Vagina (tissue), 2 donors: Measurements from ENCODE around the gene GLMP. TPM values are rescaled to one million over a fixed set of nuclear protein-coding genes. Genes with fewer than 3 reads are reported as not detected.

Experiments used
- DNase-seq, 2 donors: peaks; one replicate each; pipeline ENCODE4 v3.0.0-alpha.2; 2017; ENCODE audit errors: extremely low spot score in 2 of 2
- H3K27ac ChIP-seq: fragments of 200-600 bp; sonication (generic); one replicate; pipeline ENCODE4 v1.5.1; 2019
- H3K27me3 ChIP-seq: fragments of 200-600 bp; sonication (generic); one replicate; pipeline ENCODE4 v1.5.1; 2019
- H3K36me3 ChIP-seq, 2 donors: fragments of 200-600 bp; sonication (generic); one replicate each; pipeline ENCODE4 v1.5.1; 2017 to 2019
- H3K4me1 ChIP-seq: fragments of 200-600 bp; sonication (generic); one replicate; pipeline ENCODE4 v1.5.1; 2019
- H3K4me3 ChIP-seq, 2 donors: fragments of 200-600 bp; sonication (generic); 1 replicate in 1 of 2; 2 replicates in 1 of 2; pipeline ENCODE4 v1.5.1; 2016 to 2019
- H3K9me3 ChIP-seq: fragments of 200-600 bp; sonication (generic); one replicate; pipeline ENCODE4 v1.5.1; 2019
- POLR2A ChIP-seq, 2 donors: fragments of 450-650 bp; IDR thresholded peaks; one replicate each; pipeline ENCODE4 v1.6.1; 2017; ENCODE audit warnings: antibody characterized with exemption in 2 of 2, mild to moderate bottlenecking in 2 of 2, moderate library complexity in 2 of 2
- POLR2AphosphoS5 ChIP-seq, 2 donors: sonication (generic); formaldehyde crosslinking; IDR thresholded peaks; one replicate each; pipeline ENCODE4 v1.9.0; 2017; ENCODE audit warnings: antibody characterized with exemption in 2 of 2, mild to moderate bottlenecking in 2 of 2, low read depth in 1 of 2; ENCODE audit not compliant: insufficient read depth in 1 of 2
- intact Hi-C: fragments of 100-400 bp; cut with DNase I; formaldehyde crosslinking; loops from one replicate; pipeline ENCODE4 v1.15.1; 2023
- total RNA-seq: library from RNA; depleted of rRNA; stranded (reverse); fragments of >200 nt; gene quantifications from one replicate; pipeline ENCODE4 v1.2.3, GENCODE V29; 2016
- TF ChIP-seq, protein P1 (sequence below), 3 experiments: fragments of 450-650 bp in 2 of 3; fragments of 200-600 bp in 1 of 3; sonication (generic) in 1 of 3; IDR thresholded peaks; one replicate each; pipeline ENCODE4 v1.5.1; 2017 to 2019; ENCODE audit warnings: antibody characterized with exemption in 3 of 3, mild to moderate bottlenecking in 2 of 3, moderate library complexity in 2 of 3

GLMP gene
- total RNA-seq, 1 donor from 2014 or later, result 36.1 TPM

GRCh38 chr1:156286061-156286460 lies 9.4 kb downstream of the GLMP start:
- TF ChIP-seq POLR2A (IDR thresholded peaks at IDR 0.05) (no peak), POLR2AphosphoS5 (IDR thresholded peaks at IDR 0.05; ENCODE audit: insufficient read depth in 1 of 2, low read depth in 1 of 2) (no peak)
- TF ChIP-seq, protein P1, sequence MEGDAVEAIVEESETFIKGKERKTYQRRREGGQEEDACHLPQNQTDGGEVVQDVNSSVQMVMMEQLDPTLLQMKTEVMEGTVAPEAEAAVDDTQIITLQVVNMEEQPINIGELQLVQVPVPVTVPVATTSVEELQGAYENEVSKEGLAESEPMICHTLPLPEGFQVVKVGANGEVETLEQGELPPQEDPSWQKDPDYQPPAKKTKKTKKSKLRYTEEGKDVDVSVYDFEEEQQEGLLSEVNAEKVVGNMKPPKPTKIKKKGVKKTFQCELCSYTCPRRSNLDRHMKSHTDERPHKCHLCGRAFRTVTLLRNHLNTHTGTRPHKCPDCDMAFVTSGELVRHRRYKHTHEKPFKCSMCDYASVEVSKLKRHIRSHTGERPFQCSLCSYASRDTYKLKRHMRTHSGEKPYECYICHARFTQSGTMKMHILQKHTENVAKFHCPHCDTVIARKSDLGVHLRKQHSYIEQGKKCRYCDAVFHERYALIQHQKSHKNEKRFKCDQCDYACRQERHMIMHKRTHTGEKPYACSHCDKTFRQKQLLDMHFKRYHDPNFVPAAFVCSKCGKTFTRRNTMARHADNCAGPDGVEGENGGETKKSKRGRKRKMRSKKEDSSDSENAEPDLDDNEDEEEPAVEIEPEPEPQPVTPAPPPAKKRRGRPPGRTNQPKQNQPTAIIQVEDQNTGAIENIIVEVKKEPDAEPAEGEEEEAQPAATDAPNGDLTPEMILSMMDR (IDR thresholded peaks at IDR 0.05), result no peak

DNA sequence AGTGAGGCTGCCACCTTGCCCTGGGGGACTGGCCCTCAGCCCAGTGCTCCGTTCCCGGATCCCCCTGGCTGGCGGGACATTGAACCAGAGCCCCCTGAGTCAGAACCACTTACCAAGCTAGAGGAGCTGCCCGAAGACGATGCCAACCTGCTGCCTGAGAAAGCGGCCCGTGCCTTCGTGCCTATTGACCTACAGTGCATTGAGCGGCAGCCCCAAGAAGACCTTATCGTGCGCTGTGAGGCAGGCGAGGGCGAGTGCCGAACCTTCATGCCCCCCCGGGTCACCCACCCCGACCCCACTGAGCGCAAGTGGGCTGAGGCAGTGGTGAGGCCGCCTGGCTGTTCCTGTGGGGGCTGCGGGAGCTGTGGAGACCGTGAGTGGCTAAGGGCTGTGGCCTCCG lies 10.0 kb downstream of the GLMP start:
- Histone ChIP-seq H3K27ac (peak overlapping the region; percentile 67), H3K36me3 (peaks cover 0 to 17% of the 10 kb centered on the region in 2 donors), H3K9me3 (no peaks in the 10 kb centered on the region), H3K27me3 (no peaks in the 10 kb centered on the region), H3K4me1 (peaks cover 52% of the 10 kb centered on the region), H3K4me3 (peak overlapping the region in 1 of 2 donors; percentile 39)
- TF ChIP-seq, protein P1 (IDR thresholded peaks at IDR 0.05), result no peak
- no peak for TF ChIP-seq POLR2AphosphoS5 (IDR thresholded peaks at IDR 0.05; ENCODE audit: insufficient read depth in 1 of 2, low read depth in 1 of 2)
- TF ChIP-seq POLR2A (IDR thresholded peaks at IDR 0.05), result no peak
- intact Hi-C loops, result no loop called here
- DNase-seq, result no peak

More at GRCh38 chr1:156286061-156286460, 9.4 kb downstream of the GLMP start:
- Histone ChIP-seq H3K27me3 (no peaks in the 10 kb centered on the region), H3K36me3 (peaks cover 0 to 17% of the 10 kb centered on the region in 2 donors), H3K9me3 (no peaks in the 10 kb centered on the region), H3K4me3 (peak overlapping the region in 1 of 2 donors; percentile 39), H3K27ac (no peak overlapping the region), H3K4me1 (peaks cover 50% of the 10 kb centered on the region)
- DNase-seq, result no peak
- intact Hi-C loops, result no loop called here

DNA sequence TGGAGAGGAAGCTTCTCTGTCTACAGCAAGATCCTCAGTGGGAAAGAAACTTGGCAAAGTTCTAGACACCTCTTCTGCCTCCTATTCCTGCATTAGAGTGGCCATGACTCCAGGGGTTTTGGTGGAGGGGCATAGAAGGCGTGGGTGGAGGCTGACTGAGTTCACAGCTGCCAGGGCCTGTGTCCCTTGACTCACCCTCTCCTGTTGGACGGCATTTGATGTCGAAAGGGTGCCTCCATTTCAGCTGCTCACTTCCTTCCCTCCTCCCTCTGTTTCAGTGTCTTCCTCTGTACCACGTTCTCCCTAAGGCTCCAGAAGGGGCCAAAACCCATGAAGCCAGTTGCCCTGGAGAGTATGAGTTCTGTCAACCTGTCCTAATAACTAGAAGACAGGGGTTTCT lies 10.7 kb downstream of the GLMP start:
- Histone ChIP-seq H3K9me3 (no peaks in the 10 kb centered on the region), H3K4me1 (peaks cover 52% of the 10 kb centered on the region), H3K27me3 (no peaks in the 10 kb centered on the region), H3K4me3 (peak overlapping the region in 1 of 2 donors; percentile 39), H3K36me3 (peaks cover 0 to 17% of the 10 kb centered on the region in 2 donors), H3K27ac (peak overlapping the region; percentile 67)
- intact Hi-C loops, result no loop called here
- no peak for TF ChIP-seq POLR2A (IDR thresholded peaks at IDR 0.05)
- TF ChIP-seq POLR2AphosphoS5 (IDR thresholded peaks at IDR 0.05; ENCODE audit: insufficient read depth in 1 of 2, low read depth in 1 of 2), result no peak
- TF ChIP-seq, protein P1 (IDR thresholded peaks at IDR 0.05), result no peak
- no peak for DNase-seq

DNA sequence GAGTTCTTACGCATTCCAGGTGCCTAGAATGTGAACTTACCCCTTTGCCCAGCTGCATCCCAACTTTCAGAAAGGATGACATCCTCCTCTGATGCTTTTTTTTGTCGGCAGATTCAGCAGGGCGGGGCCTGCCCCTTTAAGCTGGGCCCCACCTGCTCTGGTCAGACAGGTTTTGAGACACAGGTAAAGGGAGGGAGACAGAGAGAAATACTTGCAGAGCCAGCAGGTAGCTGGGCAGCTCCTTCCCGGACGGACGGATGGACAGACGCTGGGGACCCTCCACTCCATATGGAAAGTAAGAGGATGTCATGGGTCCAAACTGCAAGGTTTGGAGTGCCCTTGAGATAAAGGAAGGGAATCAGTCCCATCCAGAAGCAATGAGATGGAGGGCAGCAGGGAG lies 11.4 kb downstream of the GLMP start, which contains the start of gene TMEM79:
TSS of gene TMEM79 (plus strand) at position 214 of the 400 bp plus-strand sequence. CDS start 902 bp downstream, outside the sequence.
- Histone ChIP-seq H3K27ac (peak within 1 kb of the TSS; percentile 94), H3K4me1 (peaks cover 52% of the 10 kb centered on the region), H3K36me3 (peaks cover 0 to 17% of the 10 kb centered on the region in 2 donors), H3K27me3 (no peaks in the 10 kb centered on the region), H3K9me3 (no peaks in the 10 kb centered on the region), H3K4me3 (peak within 1 kb of the TSS; percentile 90 to 94)
- intact Hi-C loops, result no loop called here
- TF ChIP-seq POLR2A (IDR thresholded peaks at IDR 0.05), result no peak
- peak in 1 of 2 donors; percentile 76 for TF ChIP-seq POLR2AphosphoS5 (IDR thresholded peaks at IDR 0.05; ENCODE audit: insufficient read depth in 1 of 2, low read depth in 1 of 2)
- DNase-seq, result no peak

DNA sequence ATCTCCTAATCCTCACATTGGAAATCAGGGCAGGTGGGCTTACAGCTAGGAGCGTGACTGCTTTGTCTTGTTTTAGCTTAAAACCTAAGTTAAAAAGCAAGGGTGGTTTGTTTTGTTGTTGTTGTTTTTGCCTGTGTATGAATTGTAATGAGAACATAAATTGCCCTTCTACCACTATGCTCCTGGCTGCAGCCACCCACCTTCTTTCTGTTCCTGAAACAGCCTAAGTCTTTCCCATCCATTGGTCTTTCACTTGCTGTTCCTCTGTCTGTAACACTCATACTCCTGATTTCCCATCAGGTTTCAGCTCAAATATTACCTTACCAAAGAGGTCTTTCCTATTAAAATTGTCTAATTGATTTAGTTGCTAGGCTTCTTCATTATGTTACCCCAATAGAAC lies 12.0 kb downstream of the GLMP start:
- Histone ChIP-seq H3K9me3 (no peaks in the 10 kb centered on the region), H3K4me3 (peak overlapping the region; percentile 90 to 94), H3K4me1 (peaks cover 52% of the 10 kb centered on the region), H3K27me3 (no peaks in the 10 kb centered on the region), H3K27ac (peak overlapping the region; percentile 94), H3K36me3 (peaks cover 0 to 18% of the 10 kb centered on the region in 2 donors)
- DNase-seq, result no peak
- TF ChIP-seq POLR2AphosphoS5 (IDR thresholded peaks at IDR 0.05; ENCODE audit: insufficient read depth in 1 of 2, low read depth in 1 of 2) (no peak), POLR2A (IDR thresholded peaks at IDR 0.05) (no peak)
- TF ChIP-seq, protein P1 (IDR thresholded peaks at IDR 0.05), result no peak
- intact Hi-C loops, result no loop called here
